Right atrium auricular region (tissue), 2 donors: ENCODE data around the gene TDRD7. TPM values are rescaled to one million over a fixed set of nuclear protein-coding genes. Genes with fewer than 3 reads are reported as not detected.

Experiments used
- DNase-seq: peaks from one replicate; pipeline ENCODE4 v3.0.0-alpha.2; 2019; ENCODE audit warnings: low spot score
- H3K27ac ChIP-seq, 2 donors: fragments of 200-600 bp; sonication (generic); 1 replicate in 1 of 2; 2 replicates in 1 of 2; pipeline ENCODE4 v1.5.1; 2016 to 2019
- H3K27me3 ChIP-seq, 2 donors: fragments of 200-600 bp; sonication (generic); one replicate each; pipeline versions ENCODE4 v1.5.1 to v1.6.0; 2017 to 2019
- H3K36me3 ChIP-seq: fragments of 200-600 bp; sonication (generic); one replicate; pipeline ENCODE4 v1.5.1; 2016
- H3K4me1 ChIP-seq, 2 donors: fragments of 200-600 bp; sonication (generic); one replicate each; pipeline versions ENCODE4 v1.5.1 to v1.6.0; 2017 to 2019
- H3K4me3 ChIP-seq, 2 donors: fragments of 200-600 bp; sonication (generic); 1 replicate in 1 of 2; 2 replicates in 1 of 2; pipeline ENCODE4 v1.5.1; 2017 to 2019; ENCODE audit warnings: mild to moderate bottlenecking in 1 of 2, moderate library complexity in 1 of 2
- H3K9me3 ChIP-seq, 2 donors: fragments of 200-600 bp; sonication (generic); one replicate each; pipeline ENCODE4 v1.5.1; 2019
- total RNA-seq, 2 donors: library from RNA; depleted of rRNA; stranded (reverse); fragments of >200 nt; gene quantifications; one replicate each; pipeline ENCODE4 v1.1.0, GENCODE V29; 2016
- TF ChIP-seq, protein P1 (sequence below), 2 donors: fragments of 200-600 bp; sonication (generic); IDR thresholded peaks; one replicate each; pipeline ENCODE4 v1.5.1; 2019; ENCODE audit warnings: antibody characterized with exemption in 2 of 2

TDRD7 gene
- total RNA-seq, 2 donors from 2014 or later, result 6.5 to 7.2 TPM

DNA sequence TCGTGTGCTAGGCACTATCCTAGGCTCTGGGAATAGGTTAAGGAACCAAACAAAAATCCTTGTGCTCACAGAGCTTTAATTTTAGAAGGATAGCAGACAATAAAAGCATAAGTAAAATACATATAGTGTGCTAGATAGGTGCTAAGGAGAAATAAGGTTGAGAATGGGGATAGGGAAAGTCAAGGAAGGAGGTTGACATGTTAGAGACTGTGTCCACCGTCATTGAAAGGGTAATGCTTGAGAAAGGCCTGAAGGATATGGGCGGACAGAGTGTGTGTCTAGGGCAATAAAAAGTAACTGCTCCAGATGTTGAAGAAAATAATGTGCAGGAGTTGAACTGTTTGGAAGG, 482 bp upstream of the TDRD7 start:
- no peaks in the 10 kb centered on the region for H3K36me3 ChIP-seq
- H3K4me1 ChIP-seq, result peaks cover 0 to 8% of the 10 kb centered on the region in 2 donors
- H3K4me3 ChIP-seq, result peak overlapping the region; percentile 81 to 96
- TF ChIP-seq, protein P1, sequence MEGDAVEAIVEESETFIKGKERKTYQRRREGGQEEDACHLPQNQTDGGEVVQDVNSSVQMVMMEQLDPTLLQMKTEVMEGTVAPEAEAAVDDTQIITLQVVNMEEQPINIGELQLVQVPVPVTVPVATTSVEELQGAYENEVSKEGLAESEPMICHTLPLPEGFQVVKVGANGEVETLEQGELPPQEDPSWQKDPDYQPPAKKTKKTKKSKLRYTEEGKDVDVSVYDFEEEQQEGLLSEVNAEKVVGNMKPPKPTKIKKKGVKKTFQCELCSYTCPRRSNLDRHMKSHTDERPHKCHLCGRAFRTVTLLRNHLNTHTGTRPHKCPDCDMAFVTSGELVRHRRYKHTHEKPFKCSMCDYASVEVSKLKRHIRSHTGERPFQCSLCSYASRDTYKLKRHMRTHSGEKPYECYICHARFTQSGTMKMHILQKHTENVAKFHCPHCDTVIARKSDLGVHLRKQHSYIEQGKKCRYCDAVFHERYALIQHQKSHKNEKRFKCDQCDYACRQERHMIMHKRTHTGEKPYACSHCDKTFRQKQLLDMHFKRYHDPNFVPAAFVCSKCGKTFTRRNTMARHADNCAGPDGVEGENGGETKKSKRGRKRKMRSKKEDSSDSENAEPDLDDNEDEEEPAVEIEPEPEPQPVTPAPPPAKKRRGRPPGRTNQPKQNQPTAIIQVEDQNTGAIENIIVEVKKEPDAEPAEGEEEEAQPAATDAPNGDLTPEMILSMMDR (IDR thresholded peaks at IDR 0.05), result no peak
- no peak for DNase-seq
- peak overlapping the region in 1 of 2 donors; percentile 81 for H3K27ac ChIP-seq
- no peaks in the 10 kb centered on the region for H3K9me3 ChIP-seq
- H3K27me3 ChIP-seq, result no peaks in the 10 kb centered on the region

DNA sequence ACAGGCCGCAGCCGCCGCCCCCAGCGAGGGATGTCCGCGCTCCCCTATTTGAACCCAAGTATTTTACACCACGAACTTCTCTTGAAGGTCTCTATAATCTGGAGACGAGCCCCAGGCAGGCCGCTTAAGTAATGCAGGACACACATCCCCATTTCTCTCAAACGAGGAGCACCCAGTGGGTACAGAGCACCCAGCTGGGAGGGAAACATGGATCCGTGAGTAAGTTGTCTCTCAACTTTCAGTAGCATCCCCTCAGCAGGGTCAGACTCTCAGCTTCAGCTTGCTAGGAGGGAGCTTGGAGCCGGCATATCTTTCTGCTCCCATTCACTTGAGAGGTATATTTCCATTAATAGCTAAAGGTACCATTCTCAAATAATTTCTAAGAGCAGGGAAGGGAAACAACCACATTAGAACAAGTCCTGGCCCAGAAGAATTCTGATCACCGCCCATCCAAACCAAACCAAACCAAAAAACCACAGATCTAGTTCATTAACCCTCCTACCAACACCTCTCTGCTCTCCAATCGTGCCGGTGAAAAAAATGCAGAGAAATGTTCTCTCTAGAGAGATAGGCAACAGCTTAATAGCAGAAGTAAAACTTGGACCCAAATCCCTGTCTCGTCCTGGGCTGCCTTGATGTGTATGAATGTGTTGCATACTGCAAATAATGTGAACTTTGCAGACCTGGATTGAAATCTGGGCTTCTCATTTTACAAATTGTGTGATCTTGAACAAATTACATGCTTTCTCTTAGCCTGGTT, 910 bp downstream of the TDRD7 start:
- no peaks in the 10 kb centered on the region for H3K36me3 ChIP-seq
- peak overlapping the region; percentile 81 to 87 for H3K27ac ChIP-seq
- H3K4me1 ChIP-seq, result peaks cover 0 to 8% of the 10 kb centered on the region in 2 donors
- no peak for DNase-seq
- TF ChIP-seq, protein P1 (IDR thresholded peaks at IDR 0.05), result no peak
- peak overlapping the region; percentile 81 to 96 for H3K4me3 ChIP-seq
- no peaks in the 10 kb centered on the region for H3K27me3 ChIP-seq
- no peaks in the 10 kb centered on the region for H3K9me3 ChIP-seq

DNA sequence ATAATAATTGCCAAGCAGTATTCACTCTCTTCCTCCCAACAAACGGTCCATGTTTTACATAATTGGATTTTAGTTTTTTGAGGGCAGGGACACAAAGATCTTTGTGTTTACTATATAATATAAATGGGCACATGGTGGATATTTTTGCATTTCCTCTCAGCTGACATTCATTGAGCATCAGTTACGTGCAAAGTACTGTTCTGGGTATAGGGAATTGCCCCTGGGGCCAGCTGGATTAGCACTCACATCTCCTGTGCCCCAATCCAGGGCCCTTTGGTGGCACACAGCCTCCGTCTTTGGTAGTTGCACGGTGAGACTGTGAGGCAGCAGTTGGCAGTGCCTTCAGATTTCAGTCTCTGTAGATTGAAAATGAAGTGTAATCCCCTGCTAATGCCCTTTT, 1.6 kb downstream of the TDRD7 start:
- no peaks in the 10 kb centered on the region for H3K9me3 ChIP-seq
- TF ChIP-seq, protein P1 (IDR thresholded peaks at IDR 0.05), result no peak
- no peak overlapping the region for H3K27ac ChIP-seq
- H3K4me1 ChIP-seq, result peaks cover 0 to 8% of the 10 kb centered on the region in 2 donors
- no peaks in the 10 kb centered on the region for H3K27me3 ChIP-seq
- H3K4me3 ChIP-seq, result no peak overlapping the region
- no peaks in the 10 kb centered on the region for H3K36me3 ChIP-seq
- DNase-seq, result no peak

DNA sequence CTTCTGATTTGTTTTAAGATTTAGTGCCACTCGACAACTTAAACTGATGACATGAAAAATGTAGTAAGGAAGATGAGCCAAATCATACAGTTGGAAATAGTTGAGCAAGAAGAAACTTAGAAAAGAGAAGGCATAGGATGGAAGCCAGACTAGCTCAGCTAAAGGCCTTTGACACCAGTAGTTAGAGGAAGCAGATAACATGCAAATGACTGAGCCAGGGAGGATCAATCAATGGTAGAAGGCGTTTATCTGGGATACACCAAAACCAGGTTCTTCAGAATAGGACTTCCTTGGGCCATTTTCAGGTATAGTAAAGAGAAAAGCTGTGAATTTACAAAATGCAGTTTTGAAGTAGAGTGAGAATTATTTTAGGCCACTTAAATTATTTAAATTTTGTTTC, 3.2 kb downstream of the TDRD7 start:
- Histone ChIP-seq H3K4me3 (no peak overlapping the region), H3K36me3 (no peaks in the 10 kb centered on the region), H3K9me3 (no peaks in the 10 kb centered on the region), H3K27ac (no peak overlapping the region), H3K4me1 (peaks cover 0 to 8% of the 10 kb centered on the region in 2 donors), H3K27me3 (no peaks in the 10 kb centered on the region)
- TF ChIP-seq, protein P1 (IDR thresholded peaks at IDR 0.05), result no peak
- no peak for DNase-seq

DNA sequence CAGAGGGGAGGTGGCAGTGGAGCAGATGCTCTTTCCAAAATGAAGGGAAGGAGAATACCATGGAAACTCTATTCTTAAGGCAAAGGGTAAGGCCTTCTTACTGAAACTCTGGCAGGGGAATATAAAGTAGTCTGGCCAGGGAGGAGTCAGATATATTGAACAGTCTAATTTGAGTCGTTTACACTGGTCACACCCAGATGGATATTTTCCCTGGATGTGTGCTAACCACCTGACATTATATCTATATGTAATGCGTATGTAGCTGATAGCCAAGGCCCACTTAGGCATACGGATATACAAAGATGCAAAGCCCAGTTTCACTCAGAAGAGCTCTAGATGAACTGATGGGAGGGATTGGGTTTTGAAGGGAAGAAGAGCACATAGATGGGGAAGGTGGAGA, 7.0 kb downstream of the TDRD7 start:
- Histone ChIP-seq H3K27ac (no peak overlapping the region), H3K4me3 (no peak overlapping the region), H3K4me1 (no peaks in the 10 kb centered on the region), H3K27me3 (no peaks in the 10 kb centered on the region), H3K36me3 (no peaks in the 10 kb centered on the region), H3K9me3 (no peaks in the 10 kb centered on the region)
- no peak for DNase-seq
- TF ChIP-seq, protein P1 (IDR thresholded peaks at IDR 0.05), result no peak
